IMR-90 (cell line): ENCODE results near the gene TULP4. TPM values are rescaled to one million over a fixed set of nuclear protein-coding genes. Genes with fewer than 3 reads are reported as not detected.
"Not testable (repeated sequence)": the region's sequence is repeated elsewhere in the genome, so short reads cannot be mapped to it uniquely, and the experiment has no call there.

Experiments used
- ATAC-seq: fragments of 200-7000 bp; cut with Tn5 transposase; 2 replicates; pipeline ENCODE4 v1.9.1; 2020; ENCODE audit warnings: low read depth, mild to moderate bottlenecking, moderate library complexity
- BruUV-seq: library from RNA; stranded (reverse); fragments of 400-500 nt; replicated peaks from 2 replicates; lab custom pipeline; 2021; lab: Mats Ljungman, UMichigan
- CTCF ChIA-PET: fragments of 300-600 bp; formaldehyde crosslinking; extraction: SDS; loops from one replicate; lab custom pipeline; 2021; ENCODE audit warnings: antibody characterized with exemption; lab: Yijun Ruan, JAX
- POLR2A ChIA-PET: fragments of 300-600 bp; sonication (Branson Sonifier 250); formaldehyde crosslinking; loops from one replicate; lab custom pipeline; 2022; ENCODE audit warnings: antibody characterized with exemption; ENCODE audit not compliant: unreplicated experiment; lab: Charles Lee
- DNase-seq: peaks from one replicate; pipeline ENCODE4 v3.0.0; 2013
- H2AFZ ChIP-seq: replicated peaks from 2 replicates; pipeline ENCODE3; 2013; ENCODE audit warnings: low read length, mild to moderate bottlenecking; ENCODE audit not compliant: poor library complexity
- H2AK5ac ChIP-seq: 2 replicates; pipeline ENCODE4 v1.6.1; 2013; ENCODE audit warnings: low read depth, low read length, inconsistent platforms
- H2AK9ac ChIP-seq: replicated peaks from 2 replicates; pipeline ENCODE3; 2013; ENCODE audit warnings: mild to moderate bottlenecking, low read depth, low read length, moderate library complexity; ENCODE audit not compliant: poor library complexity
- H2BK120ac ChIP-seq: 2 replicates; pipeline ENCODE4 v1.6.1; 2013; ENCODE audit warnings: low read depth, low read length, inconsistent platforms
- H2BK15ac ChIP-seq: 3 replicates; pipeline ENCODE4 v1.6.1; 2013; ENCODE audit warnings: low read depth, low read length, inconsistent platforms
- H2BK20ac ChIP-seq: 2 replicates; pipeline ENCODE4 v1.6.1; 2013; ENCODE audit warnings: low read depth, mild to moderate bottlenecking, inconsistent platforms, low read length, moderate library complexity
- H2BK5ac ChIP-seq: 2 replicates; pipeline ENCODE4 v1.6.1; 2013; ENCODE audit warnings: mild to moderate bottlenecking, low read depth, low read length, inconsistent platforms; ENCODE audit not compliant: poor library complexity, severe bottlenecking
- H3K14ac ChIP-seq: replicated peaks from 2 replicates; pipeline ENCODE4 v1.6.1; 2013; ENCODE audit warnings: low read depth, low read length, inconsistent platforms
- H3K18ac ChIP-seq: 2 replicates; pipeline ENCODE4 v1.6.1; 2013; ENCODE audit warnings: low read depth, low read length, control low read depth
- H3K23ac ChIP-seq: 2 replicates; pipeline ENCODE4 v1.6.1; 2013; ENCODE audit warnings: low read depth, low read length, inconsistent platforms
- H3K27ac ChIP-seq: 2 replicates; pipeline ENCODE4 v1.5.1; 2013; ENCODE audit warnings: mild to moderate bottlenecking, control low read depth, low read length; ENCODE audit not compliant: insufficient read depth
- H3K27me3 ChIP-seq: 2 replicates; pipeline ENCODE4 v1.6.1; 2013; ENCODE audit warnings: low read length; ENCODE audit not compliant: control insufficient read depth, insufficient read depth
- H3K36me3 ChIP-seq: 2 replicates; pipeline ENCODE4 v1.6.1; 2013; ENCODE audit warnings: low read length, mixed read lengths; ENCODE audit not compliant: control insufficient read depth, insufficient read depth
- H3K4ac ChIP-seq: 2 replicates; pipeline ENCODE4 v1.6.1; 2013; ENCODE audit warnings: low read depth, low read length, inconsistent platforms
- H3K4me1 ChIP-seq: 2 replicates; pipeline ENCODE4 v1.6.1; 2013; ENCODE audit warnings: low read length, mixed read lengths; ENCODE audit not compliant: control insufficient read depth, insufficient read depth
- H3K4me2 ChIP-seq: 2 replicates; pipeline ENCODE4 v1.6.1; 2013; ENCODE audit warnings: low read depth, mild to moderate bottlenecking, control low read depth, low read length, moderate library complexity
- H3K4me3 ChIP-seq: 2 replicates; pipeline ENCODE4 v1.5.1; 2013; ENCODE audit warnings: low read depth, mild to moderate bottlenecking, control low read depth, low read length, moderate library complexity; ENCODE audit not compliant: insufficient read depth
- H3K56ac ChIP-seq: 2 replicates; pipeline ENCODE4 v1.6.1; 2013; ENCODE audit warnings: low read length, inconsistent platforms; ENCODE audit not compliant: insufficient read depth; ENCODE audit errors: extremely low read depth
- H3K79me1 ChIP-seq, 2 experiments: 2 replicates each; pipeline ENCODE4 v1.6.1; 2013; ENCODE audit warnings: low read length in 2 of 2, inconsistent platforms in 1 of 2, low read depth in 1 of 2
- H3K9ac ChIP-seq: 2 replicates; pipeline ENCODE4 v1.6.1; 2013; ENCODE audit warnings: low read depth, low read length, control low read depth
- H3K9me1 ChIP-seq: 2 replicates; pipeline ENCODE4 v1.6.1; 2013; ENCODE audit warnings: low read length, inconsistent platforms; ENCODE audit not compliant: insufficient read depth
- H3K9me3 ChIP-seq: 2 replicates; pipeline ENCODE4 v1.6.1; 2013; ENCODE audit warnings: low read length; ENCODE audit not compliant: control insufficient read depth, insufficient read depth
- H4K20me1 ChIP-seq: 2 replicates; pipeline ENCODE4 v1.6.1; 2013; ENCODE audit warnings: low read length, inconsistent platforms; ENCODE audit not compliant: insufficient read depth
- H4K5ac ChIP-seq: 2 replicates; pipeline ENCODE4 v1.6.1; 2013; ENCODE audit warnings: mild to moderate bottlenecking, low read depth, low read length, control low read depth
- H4K8ac ChIP-seq, 2 experiments: 2 replicates each; pipeline ENCODE4 v1.6.1; 2013; ENCODE audit warnings: low read depth in 2 of 2, low read length in 2 of 2, control low read depth in 1 of 2, inconsistent platforms in 1 of 2
- H4K91ac ChIP-seq: 2 replicates; pipeline ENCODE4 v1.6.1; 2013; ENCODE audit warnings: low read depth, low read length, inconsistent platforms; ENCODE audit not compliant: insufficient read depth
- WGBS, 2 experiments: methylation state at CpG; one replicate each; pipeline versions ENCODE4 v1.1.5 to v1.1.7; 2013; ENCODE audit warnings: missing lambda C conversion rate in 2 of 2; ENCODE audit not compliant: insufficient read length in 1 of 2; ENCODE audit errors: extremely low coverage in 2 of 2; 5-methylcytosine and 5-hydroxymethylcytosine counted together
- dilution Hi-C: fragments of 300-500 bp; cut with HindIII; formaldehyde crosslinking; loops from one replicate; pipeline ENCODE4 v1.14.3; 2018; ENCODE audit warnings: low sequenced_read_pairs; ENCODE audit not compliant: unreplicated experiment
- in situ Hi-C: fragments of 300-500 bp; cut with MboI; formaldehyde crosslinking; loops from 3 replicates; pipeline ENCODE4 v1.14.3; 2019; ENCODE audit warnings: low sequenced_read_pairs, inconsistent platforms, mixed read lengths
- intact Hi-C: fragments of 100-400 bp; cut with micrococcal nuclease; formaldehyde crosslinking; loops from 2 replicates; pipeline ENCODE4 v1.10.0; 2022
- polyA plus RNA-seq, 3 experiments: library from polyadenylated mRNA; depleted of rRNA; stranded (reverse); fragments of >200 nt; gene quantifications; 2 replicates each; pipeline ENCODE4 v1.2.3, GENCODE V29; 2012; ENCODE audit warnings: low replicate concordance in 1 of 3
- total RNA-seq: library from RNA; depleted of rRNA; stranded (reverse); fragments of >200 nt; gene quantifications from 2 replicates; pipeline ENCODE4 v1.2.3, GENCODE V29; 2012

TULP4 gene
- total and polyA plus RNA-seq, 2 of the 4 experiments (the other 2 are of a cell fraction): 8.1 to 30.6 TPM

GRCh38 chr6:158557110-158557509 is 244.8 kb downstream of the TULP4 start:
- peaks cover 0 to 17% of the 10 kb centered on the region in 2 experiments; a peak in 3 of 4 replicates for H3K79me1 ChIP-seq
- H2BK5ac ChIP-seq, H3K9me3 ChIP-seq, H3K27ac ChIP-seq, in situ Hi-C loops, dilution Hi-C loops, H2BK120ac ChIP-seq, BruUV-seq, H3K23ac ChIP-seq, H2AFZ ChIP-seq, H2BK20ac ChIP-seq, H4K5ac ChIP-seq, H3K4me3 ChIP-seq, H3K4me1 ChIP-seq, CTCF ChIA-PET, POLR2A ChIA-PET, H2BK15ac ChIP-seq, H2AK9ac ChIP-seq, H3K27me3 ChIP-seq, H3K9ac ChIP-seq, H3K9me1 ChIP-seq, H3K4ac ChIP-seq, H4K8ac ChIP-seq, H4K91ac ChIP-seq, H3K4me2 ChIP-seq, H3K14ac ChIP-seq, H3K18ac ChIP-seq, H3K36me3 ChIP-seq, H2AK5ac ChIP-seq, DNase-seq, intact Hi-C loops, ATAC-seq, H3K56ac ChIP-seq: not testable (repeated sequence)
- no CpG with 5 or more reads among the region's 3 CpGs for WGBS, 2 experiments
- H4K20me1 ChIP-seq: peaks cover 13% of the 10 kb centered on the region
